HG03103 (cell line): Measurements from ENCODE around the gene TSPAN31.
"Not testable (repeated sequence)": the region's sequence is repeated elsewhere in the genome, so short reads cannot be mapped to it uniquely, and the experiment has no call there.

ENCODE experiments used
- ATAC-seq: cut with Tn5 transposase; IDR thresholded peaks from one replicate; pipeline ENCODE4 v1.9.1; 2021; ENCODE audit warnings: low read depth; ENCODE audit not compliant: unreplicated experiment

TSPAN31 gene

GRCh38 chr12:57744777-57745484 lies at the start of gene TSPAN31:
TSPAN31 (plus strand) TSS chr12:57745039; CDS start chr12:57745155, 116 bp downstream.
- ATAC-seq, result peak; percentile 60

- ATAC-seq, result no peak
Observed at GRCh38 chr12:57695770-57696432, 48.9 kb upstream of the TSPAN31 start.

GRCh38 chr12:57697076-57697475 lies 47.8 kb upstream of the TSPAN31 start:
- no peak for ATAC-seq

GRCh38 chr12:57698414-57698813 lies 46.4 kb upstream of the TSPAN31 start:
- ATAC-seq, result no peak

GRCh38 chr12:57700317-57700716 lies 44.5 kb upstream of the TSPAN31 start:
- ATAC-seq, result no peak

GRCh38 chr12:57707250-57707649 lies 37.6 kb upstream of the TSPAN31 start:
- ATAC-seq, result no peak

- ATAC-seq, result no peak
Observed at GRCh38 chr12:57708296-57708695, 36.5 kb upstream of the TSPAN31 start.

- ATAC-seq, result no peak
Observed at GRCh38 chr12:57712701-57713100, 32.1 kb upstream of the TSPAN31 start.

GRCh38 chr12:57713209-57713608 lies 31.6 kb upstream of the TSPAN31 start:
- no peak for ATAC-seq

GRCh38 chr12:57715036-57715748 lies 29.6 kb upstream of the TSPAN31 start:
- ATAC-seq, result not testable (repeated sequence)

- no peak for ATAC-seq
Observed at GRCh38 chr12:57715786-57716185, 29.1 kb upstream of the TSPAN31 start.

GRCh38 chr12:57716305-57716704 lies 28.5 kb upstream of the TSPAN31 start:
- no peak for ATAC-seq

GRCh38 chr12:57717131-57717530 lies 27.7 kb upstream of the TSPAN31 start:
- no peak for ATAC-seq

- no peak for ATAC-seq
Observed at GRCh38 chr12:57717846-57718640, 26.8 kb upstream of the TSPAN31 start.

- ATAC-seq, result no peak
Observed at GRCh38 chr12:57718641-57719528, 26.0 kb upstream of the TSPAN31 start.

- ATAC-seq, result no peak
Observed at GRCh38 chr12:57719777-57720605, 24.8 kb upstream of the TSPAN31 start.

- ATAC-seq, result no peak
Observed at GRCh38 chr12:57720606-57721595, 23.9 kb upstream of the TSPAN31 start.
